Activated CD4-positive, alpha-beta memory T cell treated with anti-CD3 and anti-CD28 coated beads, Interleukin-2, amount 10 ng/mL, durations not matched to agents 7 days and 5 days (primary cell): ENCODE data around the gene SLC35E2B. TPM values are rescaled to one million over a fixed set of nuclear protein-coding genes. Genes with fewer than 3 reads are reported as not detected.

Source experiments
- CTCF ChIA-PET: fragments of 350-600 bp; sonication (Branson Sonifier 250); formaldehyde crosslinking; loops from one replicate; lab custom pipeline; 2021; ENCODE audit warnings: antibody characterized with exemption, inconsistent platforms; lab: Charles Lee
- POLR2A ChIA-PET: fragments of 350-600 bp; sonication (Branson Sonifier 250); formaldehyde crosslinking; loops from one replicate; lab custom pipeline; 2021; ENCODE audit warnings: antibody characterized with exemption; lab: Charles Lee
- DNase-seq: peaks from one replicate; pipeline ENCODE4 v3.0.0-alpha.2; 2020
- H3K27ac Mint-ChIP-seq: one replicate; pipeline ENCODE4 v1.8.0; 2021; ENCODE audit warnings: mild to moderate bottlenecking, mixed read lengths
- H3K27me3 Mint-ChIP-seq: one replicate; pipeline ENCODE4 v1.8.0; 2021; ENCODE audit warnings: mixed read lengths
- H3K36me3 Mint-ChIP-seq: one replicate; pipeline ENCODE4 v1.8.0; 2021; ENCODE audit warnings: low read depth, mixed read lengths
- H3K4me1 Mint-ChIP-seq: one replicate; pipeline ENCODE4 v1.8.0; 2021; ENCODE audit warnings: mixed read lengths
- H3K4me3 Mint-ChIP-seq: one replicate; pipeline ENCODE4 v1.8.0; 2021; ENCODE audit warnings: mild to moderate bottlenecking, mixed read lengths
- H3K9me3 Mint-ChIP-seq: one replicate; pipeline ENCODE4 v1.8.0; 2021; ENCODE audit warnings: mixed read lengths
- total RNA-seq, 2 experiments: library from RNA; stranded (reverse); gene quantifications; one replicate each; pipeline ENCODE4 v1.2.3, GENCODE V29; 2021

The SLC35E2B gene
- total RNA-seq, 2 experiments from 2014 or later: 54.5 to 55.7 TPM

DNA sequence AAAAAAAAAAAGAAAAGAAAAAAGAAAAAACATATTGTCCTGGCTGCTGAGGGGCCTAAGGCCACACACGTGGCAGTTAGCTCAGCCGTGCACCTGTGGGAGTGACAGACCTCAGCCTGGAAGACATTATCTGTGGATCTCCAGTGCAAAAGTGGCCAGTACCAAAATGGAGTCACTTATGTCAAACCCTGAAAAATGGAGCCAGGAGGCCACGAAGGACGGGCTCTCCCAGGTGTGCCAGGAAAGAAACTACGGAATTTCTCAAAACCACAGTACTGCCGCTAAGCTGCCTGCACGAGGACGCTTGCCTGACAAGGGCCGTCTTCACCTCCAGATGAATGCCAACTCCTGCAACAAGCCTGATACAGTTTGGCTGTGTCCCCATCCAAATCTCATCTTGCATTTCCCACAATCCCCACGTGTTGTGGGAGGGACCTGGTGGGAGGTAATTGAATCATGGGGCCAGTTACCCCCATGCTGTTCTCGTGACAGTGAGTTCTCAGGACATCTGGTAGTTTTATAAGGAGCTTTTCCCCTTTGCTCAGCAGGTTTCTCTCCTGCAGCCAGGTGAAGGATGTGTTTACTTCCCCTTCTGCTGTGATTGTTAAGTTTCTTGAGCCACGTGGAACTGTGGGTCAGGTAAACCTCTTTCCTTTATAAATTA is 82.6 kb downstream of the SLC35E2B start:
- Mint-ChIP-seq H3K27me3 (no peaks in the 10 kb centered on the region), H3K36me3 (peaks cover 6% of the 10 kb centered on the region), H3K4me3 (no peak overlapping the region), H3K4me1 (peaks cover 35% of the 10 kb centered on the region), H3K27ac (no peak overlapping the region), H3K9me3 (no peaks in the 10 kb centered on the region)
- ChIA-PET POLR2A (interaction anchor here (0.9 to 1.0 kb wide), 2 partner anchors 13 to 52 kb away, joined by 3 read pairs; no protein-coding TSS in a partner anchor), CTCF (no interaction called here)
- no peak for DNase-seq

Other genes starting within 250 kb of the SLC35E2B start
- gene ATAD3C, start 243.1 kb downstream of the SLC35E2B start, total RNA-seq: 1 to 10 TPM in 1 of 2 experiments, under 1 TPM in 1; 0.98 to 1.4 TPM
- gene ATAD3B, start 221.0 kb downstream of the SLC35E2B start, total RNA-seq: 10 to 100 TPM; 25.5 to 26.9 TPM
- 10 to 100 TPM; 26.2 to 26.5 TPM for gene ATAD3A, start 180.6 kb downstream of the SLC35E2B start, total RNA-seq
- gene TMEM240, start 152.2 kb downstream of the SLC35E2B start, total RNA-seq: under 1 TPM in 1 of 2 experiments, not detected in 1; 0.28 TPM
- 100 to 1,000 TPM; 111 to 113 TPM for gene SSU72, start 117.9 kb downstream of the SLC35E2B start, total RNA-seq
- 1 to 10 TPM; 2.6 to 2.7 TPM for gene FNDC10, start 92.7 kb downstream of the SLC35E2B start, total RNA-seq
- gene MIB2, start 77.3 kb downstream of the SLC35E2B start, total RNA-seq: 10 to 100 TPM; 37.2 to 37.5 TPM
- 1 to 10 TPM in 1 of 2 experiments, under 1 TPM in 1; 0.63 to 2.4 TPM for gene MMP23B, start 60.6 kb downstream of the SLC35E2B start, total RNA-seq
- gene CDK11B, start 33.8 kb downstream of the SLC35E2B start, total RNA-seq: 10 to 100 TPM; 32.5 to 32.7 TPM
- 10 to 100 TPM; 67.2 to 68.1 TPM for gene CDK11A, start 31.6 kb upstream of the SLC35E2B start, total RNA-seq
- 10 to 100 TPM; 78.0 to 81.5 TPM for gene NADK, start 85.7 kb upstream of the SLC35E2B start, total RNA-seq
- 100 to 1,000 TPM; 428 to 431 TPM for gene GNB1, start 198.3 kb upstream of the SLC35E2B start, total RNA-seq
- gene CALML6, start 222.5 kb upstream of the SLC35E2B start, total RNA-seq: under 1 TPM; 0.25 to 0.38 TPM
- gene TMEM52, start 226.5 kb upstream of the SLC35E2B start, total RNA-seq: not detected